Peyer's patch (tissue), 4 donors: Measurements from ENCODE around the gene AUTS2.

Experiments used
- POLR2A ChIP-seq, 2 donors: fragments of 450-650 bp; IDR thresholded peaks; one replicate each; pipeline ENCODE4 v1.5.1; 2017; ENCODE audit warnings: antibody characterized with exemption in 2 of 2, mild to moderate bottlenecking in 2 of 2, moderate library complexity in 2 of 2
- TF ChIP-seq, protein P1 (sequence below), 6 experiments: fragments of 450-650 bp in 4 of 6; fragments of 200-600 bp in 2 of 6; sonication (generic) in 1 of 6; IDR thresholded peaks; one replicate each; pipeline ENCODE4 v1.5.1; 2017 to 2019; ENCODE audit warnings: antibody characterized with exemption in 6 of 6, mild to moderate bottlenecking in 3 of 6, moderate library complexity in 1 of 6

DNA sequence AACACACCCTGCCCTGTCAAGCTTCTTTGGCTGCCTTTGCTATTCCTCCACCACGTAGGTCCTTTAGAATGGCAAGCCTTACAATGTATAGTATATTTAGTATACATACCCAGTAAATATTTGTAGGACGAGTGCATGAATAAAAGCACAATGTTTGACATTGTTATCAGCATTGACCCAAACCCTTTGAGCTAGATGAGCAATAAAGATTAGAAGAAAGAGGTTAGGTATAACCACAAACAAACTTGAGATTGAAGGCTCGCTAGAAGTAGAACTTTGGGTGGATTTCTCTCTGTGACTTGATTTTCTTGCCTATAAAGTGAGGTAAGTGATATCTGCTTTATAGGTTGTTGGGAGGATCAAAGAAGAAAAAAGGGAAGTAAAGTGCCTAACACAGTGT, 972.7 kb downstream of the AUTS2 start:
- TF ChIP-seq, protein P1, sequence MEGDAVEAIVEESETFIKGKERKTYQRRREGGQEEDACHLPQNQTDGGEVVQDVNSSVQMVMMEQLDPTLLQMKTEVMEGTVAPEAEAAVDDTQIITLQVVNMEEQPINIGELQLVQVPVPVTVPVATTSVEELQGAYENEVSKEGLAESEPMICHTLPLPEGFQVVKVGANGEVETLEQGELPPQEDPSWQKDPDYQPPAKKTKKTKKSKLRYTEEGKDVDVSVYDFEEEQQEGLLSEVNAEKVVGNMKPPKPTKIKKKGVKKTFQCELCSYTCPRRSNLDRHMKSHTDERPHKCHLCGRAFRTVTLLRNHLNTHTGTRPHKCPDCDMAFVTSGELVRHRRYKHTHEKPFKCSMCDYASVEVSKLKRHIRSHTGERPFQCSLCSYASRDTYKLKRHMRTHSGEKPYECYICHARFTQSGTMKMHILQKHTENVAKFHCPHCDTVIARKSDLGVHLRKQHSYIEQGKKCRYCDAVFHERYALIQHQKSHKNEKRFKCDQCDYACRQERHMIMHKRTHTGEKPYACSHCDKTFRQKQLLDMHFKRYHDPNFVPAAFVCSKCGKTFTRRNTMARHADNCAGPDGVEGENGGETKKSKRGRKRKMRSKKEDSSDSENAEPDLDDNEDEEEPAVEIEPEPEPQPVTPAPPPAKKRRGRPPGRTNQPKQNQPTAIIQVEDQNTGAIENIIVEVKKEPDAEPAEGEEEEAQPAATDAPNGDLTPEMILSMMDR (IDR thresholded peaks at IDR 0.05), result no peak
- TF ChIP-seq POLR2A (IDR thresholded peaks at IDR 0.05), result no peak
